ENCODE results near the gene HHAT.

HHAT gene

DNA sequence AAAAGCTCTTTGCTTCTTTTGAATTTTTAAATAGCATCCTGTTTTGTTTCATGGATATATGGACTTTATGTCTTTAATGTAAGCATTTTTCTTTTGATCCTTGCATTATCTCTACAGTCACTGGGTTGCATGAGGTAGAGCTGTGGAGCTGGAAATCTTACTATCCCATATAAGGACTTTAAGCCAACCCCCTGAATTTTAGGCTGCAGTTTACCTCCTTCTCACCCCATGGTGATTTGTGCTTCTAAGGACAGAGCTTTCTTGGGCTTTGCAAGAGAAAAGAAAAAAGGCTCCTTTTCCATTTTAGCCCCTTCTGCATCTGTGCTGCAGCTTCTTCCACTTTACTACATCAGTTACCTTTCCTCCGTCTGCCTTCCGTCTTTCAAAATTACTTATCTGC lies 373.8 kb downstream of the HHAT start:
- DNase-seq (ENCODE audit: low read depth in 4 of 4, low spot score in 1 of 4), result no peak

GRCh38 chr1:210703593-210703992 lies 374.9 kb downstream of the HHAT start:
- no peak for DNase-seq (ENCODE audit: low read depth in 4 of 4, low spot score in 1 of 4)

DNA sequence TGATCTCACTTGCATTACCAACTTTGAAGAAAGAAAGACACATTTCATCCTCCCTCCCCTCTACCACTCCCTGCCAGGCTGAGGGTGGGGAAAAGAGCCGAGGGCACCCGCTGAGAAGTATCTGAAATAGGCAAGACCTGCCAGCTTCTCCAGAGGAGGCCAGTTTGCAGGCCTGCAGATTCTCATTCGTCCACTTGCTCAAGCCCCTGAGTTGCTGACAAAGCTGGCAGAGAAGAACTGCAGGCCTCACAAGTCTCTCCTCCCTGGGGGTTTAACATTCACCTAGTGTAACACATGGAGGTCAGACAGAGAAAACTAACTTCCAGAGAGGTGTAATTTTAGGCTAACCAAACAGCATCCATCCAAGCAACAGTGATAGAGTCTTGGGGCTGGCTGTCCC lies 376.4 kb downstream of the HHAT start:
- no peak for DNase-seq (ENCODE audit: low read depth in 4 of 4, low spot score in 1 of 4)

DNA sequence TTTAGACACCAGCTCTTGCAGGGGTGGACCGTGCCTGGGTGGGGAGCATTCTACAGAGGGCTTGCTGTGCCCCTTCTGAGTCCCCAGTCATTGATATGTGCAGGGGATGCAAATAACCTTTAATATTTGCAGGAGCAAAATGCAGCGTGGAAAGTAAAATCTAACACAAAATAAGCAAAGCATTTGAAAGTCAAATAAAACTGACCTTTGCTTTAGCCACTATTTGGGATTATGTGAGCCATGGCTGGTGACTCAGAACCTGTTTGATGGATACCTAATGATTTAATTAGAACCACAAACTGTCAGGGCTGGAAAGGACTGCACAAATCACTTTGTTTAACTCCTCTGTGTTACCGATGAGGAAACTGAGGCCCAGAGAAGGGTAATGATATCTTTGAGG lies 377.5 kb downstream of the HHAT start:
- DNase-seq (ENCODE audit: low read depth in 4 of 4, low spot score in 1 of 4), result no peak

- no peak for DNase-seq (ENCODE audit: low read depth in 4 of 4, low spot score in 1 of 4)
Measured at GRCh38 chr1:210707300-210708240, 378.9 kb downstream of the HHAT start.

GRCh38 chr1:210709701-210710100 lies 381.0 kb downstream of the HHAT start:
- no peak for DNase-seq (ENCODE audit: low read depth in 4 of 4, low spot score in 1 of 4)

GRCh38 chr1:210711825-210712612 lies 383.3 kb downstream of the HHAT start:
- DNase-seq (ENCODE audit: low read depth in 4 of 4, low spot score in 1 of 4), result no peak

DNA sequence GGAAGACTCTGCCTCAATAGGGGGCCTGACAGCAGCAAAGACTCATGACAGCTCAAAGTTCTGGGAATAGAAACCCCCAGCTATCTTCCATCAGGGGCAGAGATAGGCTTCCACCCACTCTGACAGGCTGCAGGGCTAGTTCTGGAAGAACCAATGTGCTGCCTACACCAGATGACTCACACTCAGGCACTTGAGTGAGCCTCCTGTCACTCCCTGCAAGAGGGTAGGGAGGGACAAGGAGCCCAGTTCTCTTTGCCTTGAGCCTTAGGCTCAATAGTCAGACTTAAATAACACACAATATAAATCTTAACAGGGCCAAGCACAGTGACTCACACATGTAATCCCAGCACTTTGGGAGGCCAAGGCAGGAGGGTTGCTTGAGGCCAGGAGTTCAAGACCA lies 386.4 kb downstream of the HHAT start:
- DNase-seq (ENCODE audit: low read depth in 4 of 4, low spot score in 1 of 4), result no peak

- no peak for DNase-seq (ENCODE audit: low read depth in 4 of 4, low spot score in 1 of 4)
Measured at GRCh38 chr1:210722410-210723081, 393.8 kb downstream of the HHAT start.

GRCh38 chr1:210723646-210724045 lies 394.9 kb downstream of the HHAT start:
- DNase-seq (ENCODE audit: low read depth in 4 of 4, low spot score in 1 of 4), result no peak

- DNase-seq (ENCODE audit: low read depth in 4 of 4, low spot score in 1 of 4), result no peak
Measured at GRCh38 chr1:210724768-210725167, 396.1 kb downstream of the HHAT start.

All from stimulated activated CD4-positive, alpha-beta T cell treated with anti-CD3 and anti-CD28 coated beads, Interleukin-1b, Interleukin-23, amount 100 ng/mL, for 24 hours (primary cell).